Stimulated activated CD8-positive, alpha-beta memory T cell treated with anti-CD3 and anti-CD28 coated beads, Interleukin-7, amount 100 ng/mL, for 1 hour (primary cell): ENCODE measurements around the gene MRAS.
"Not testable (repeated sequence)": the region's sequence is repeated elsewhere in the genome, so short reads cannot be mapped to it uniquely, and the experiment has no call there.

Experiments
- DNase-seq, 2 donors: peaks; one replicate each; pipeline ENCODE4 v3.0.0-alpha.2; 2020; ENCODE audit warnings: low read depth in 2 of 2

The MRAS gene

GRCh38 chr3:138445236-138445635, 96.9 kb downstream of the MRAS start:
- no peak for DNase-seq

- DNase-seq: no peak
These were observed 97.3 kb downstream of the MRAS start for GRCh38 chr3:138445654-138446053.

- DNase-seq: no peak
These were observed 100.3 kb downstream of the MRAS start for GRCh38 chr3:138448631-138449030.

GRCh38 chr3:138449490-138449889, 101.1 kb downstream of the MRAS start:
- DNase-seq: no peak

GRCh38 chr3:138450181-138450580, 101.8 kb downstream of the MRAS start:
- DNase-seq: no peak

GRCh38 chr3:138450704-138451424, 102.5 kb downstream of the MRAS start:
- DNase-seq: no peak

- DNase-seq: no peak
These were observed 103.3 kb downstream of the MRAS start for GRCh38 chr3:138451595-138452162.

- no peak for DNase-seq
These were observed 104.1 kb downstream of the MRAS start for GRCh38 chr3:138452436-138452835.

- DNase-seq: not testable (repeated sequence)
These were observed 105.6 kb downstream of the MRAS start for GRCh38 chr3:138453940-138454339.
